Measurements from ENCODE around the gene NPIPB9.
"Not testable (repeated sequence)": the region's sequence is repeated elsewhere in the genome, so short reads cannot be mapped to it uniquely, and the experiment has no call there.

The NPIPB9 gene

DNA sequence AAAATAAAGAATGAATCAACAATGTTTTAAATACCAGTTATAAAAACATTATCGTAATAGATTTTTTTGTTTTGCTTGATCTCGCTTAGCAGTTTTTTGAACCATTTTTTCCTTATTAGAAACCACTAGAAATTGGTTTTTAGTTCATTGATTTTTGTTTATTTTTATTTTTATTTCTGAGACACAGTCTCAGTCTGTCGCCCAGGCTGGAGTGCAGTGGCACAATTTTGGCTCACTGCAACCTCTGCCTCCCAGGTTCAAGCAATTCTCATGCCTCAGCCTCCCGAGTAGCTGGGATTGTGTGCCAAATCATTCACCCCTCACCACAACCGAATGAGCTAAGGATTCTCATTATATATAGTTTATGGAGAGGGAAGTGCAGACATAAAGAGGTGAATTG is at the start of gene NPIPB9:
Gene NPIPB9, plus strand, starts transcription at position 301 of the 400 bp plus-strand sequence.
- not testable (repeated sequence) for DNase-seq

DNA sequence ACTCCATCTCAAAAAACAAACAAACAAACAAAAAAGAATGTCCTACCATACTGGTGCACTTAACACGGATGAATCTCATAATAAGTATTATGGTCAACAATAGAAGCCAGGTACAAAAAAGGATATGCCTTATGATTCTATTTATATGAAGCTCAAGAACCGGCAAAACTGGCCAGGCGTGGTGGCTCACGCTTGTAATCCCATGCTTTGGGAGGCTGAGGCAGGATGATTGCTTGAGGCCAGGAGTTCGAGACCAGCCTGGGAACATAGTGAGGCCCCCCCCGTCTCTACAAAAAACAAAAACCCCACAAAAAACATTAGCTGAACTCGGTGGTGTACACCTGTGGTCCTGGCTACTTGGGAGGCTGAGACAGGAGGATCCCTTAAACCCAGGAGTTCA is 47.3 kb upstream of the NPIPB9 start:
- DNase-seq, result not testable (repeated sequence)

DNA sequence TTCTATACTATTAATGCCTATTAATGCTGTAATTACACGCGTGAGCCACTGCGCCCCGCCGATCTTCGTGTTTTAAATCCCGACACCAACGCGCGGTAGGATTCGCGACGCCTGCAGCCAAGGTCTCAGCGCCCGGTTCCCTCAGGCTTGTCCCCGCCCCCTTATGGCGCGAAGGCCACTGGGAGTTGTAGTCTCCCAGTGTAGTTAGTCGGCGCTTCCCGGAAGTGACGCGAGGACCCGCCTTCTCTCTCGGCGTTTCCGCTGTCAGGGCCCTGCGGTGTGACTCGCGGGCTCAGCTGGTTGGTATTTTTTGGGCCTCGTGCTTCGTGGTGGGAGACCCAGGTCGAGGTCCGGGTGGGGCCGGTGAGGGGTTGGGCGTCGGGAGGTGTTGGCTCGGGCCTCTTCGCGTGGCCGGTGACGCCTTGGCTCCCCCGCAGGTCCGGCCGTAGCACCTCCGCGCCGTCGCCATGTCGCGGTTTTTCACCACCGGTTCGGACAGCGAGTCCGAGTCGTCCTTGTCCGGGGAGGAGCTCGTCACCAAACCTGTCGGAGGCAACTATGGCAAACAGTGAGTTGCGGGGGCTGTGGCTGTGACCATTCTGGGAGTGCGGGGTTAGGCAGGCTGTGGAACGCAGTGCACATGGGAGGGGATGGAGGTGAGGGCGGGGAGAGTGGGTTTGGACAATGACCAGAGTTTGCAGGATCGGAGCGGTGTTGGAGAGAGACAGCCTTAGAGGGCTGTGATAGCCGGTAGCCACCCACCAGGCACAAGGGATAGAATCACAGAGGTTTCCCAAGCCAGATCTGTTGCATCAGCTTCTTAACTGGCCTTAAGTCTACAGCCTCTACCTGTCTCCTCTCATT is 40.1 kb upstream of the NPIPB9 start, which contains the start of gene EIF3C:
Gene EIF3C, plus strand, starts transcription at position 245 of the 864 bp plus-strand sequence. Its CDS starts 223 bp downstream, at position 468.
- not testable (repeated sequence) for DNase-seq

DNA sequence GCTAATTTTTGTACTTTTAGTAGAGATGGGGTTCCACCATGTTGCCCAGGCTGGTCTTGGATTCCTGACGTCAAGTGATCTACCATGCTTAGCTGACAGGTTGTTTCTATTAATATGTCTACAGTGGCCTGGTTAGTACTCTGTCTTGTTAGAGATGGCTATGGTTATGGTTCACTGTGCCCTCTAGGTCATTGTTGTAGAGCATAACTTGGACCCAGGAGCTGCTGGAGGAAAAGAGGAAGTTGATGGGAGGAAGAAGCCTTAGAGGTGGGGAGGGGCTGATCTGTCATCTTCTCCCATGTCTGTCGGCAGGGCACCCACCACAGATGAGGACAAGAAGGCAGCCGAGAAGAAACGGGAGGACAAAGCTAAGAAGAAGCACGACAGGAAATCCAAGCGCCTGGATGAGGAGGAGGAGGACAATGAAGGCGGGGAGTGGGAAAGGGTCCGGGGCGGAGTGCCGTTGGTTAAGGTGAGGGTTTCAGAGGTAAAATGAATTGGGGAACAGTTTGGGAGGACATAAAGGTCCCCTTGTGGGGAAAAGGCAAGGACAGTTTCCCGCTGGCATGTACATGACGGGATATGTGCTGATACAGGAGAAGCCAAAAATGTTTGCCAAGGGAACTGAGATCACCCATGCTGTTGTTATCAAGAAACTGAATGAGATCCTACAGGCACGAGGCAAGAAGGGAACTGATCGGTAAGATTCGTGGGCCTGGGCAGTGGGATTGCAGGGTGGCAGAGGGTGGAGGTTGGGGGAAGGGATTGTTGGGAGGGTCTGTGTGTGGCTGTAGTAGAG is 28.5 kb upstream of the NPIPB9 start:
- DNase-seq, result not testable (repeated sequence)

DNA sequence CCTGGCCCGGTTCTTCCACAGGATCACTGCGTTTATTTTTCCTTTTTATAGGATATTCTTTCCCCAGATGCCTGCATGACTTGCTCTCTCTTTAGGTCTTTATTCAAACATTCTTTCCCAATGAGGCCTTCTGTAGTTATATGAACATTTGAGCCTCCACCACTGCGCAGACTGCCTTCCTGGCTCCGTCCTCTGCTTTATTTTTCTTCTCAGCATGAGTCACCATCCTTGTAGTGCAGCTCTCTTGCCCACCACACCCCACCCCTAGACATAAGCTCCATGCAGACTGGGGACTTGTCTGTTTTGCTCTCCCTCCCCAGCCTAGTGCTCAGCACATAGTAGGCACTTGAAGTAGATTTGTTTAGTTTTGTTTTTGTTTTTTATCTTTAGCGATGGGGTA is 20.3 kb upstream of the NPIPB9 start:
- DNase-seq, result not testable (repeated sequence)

DNA sequence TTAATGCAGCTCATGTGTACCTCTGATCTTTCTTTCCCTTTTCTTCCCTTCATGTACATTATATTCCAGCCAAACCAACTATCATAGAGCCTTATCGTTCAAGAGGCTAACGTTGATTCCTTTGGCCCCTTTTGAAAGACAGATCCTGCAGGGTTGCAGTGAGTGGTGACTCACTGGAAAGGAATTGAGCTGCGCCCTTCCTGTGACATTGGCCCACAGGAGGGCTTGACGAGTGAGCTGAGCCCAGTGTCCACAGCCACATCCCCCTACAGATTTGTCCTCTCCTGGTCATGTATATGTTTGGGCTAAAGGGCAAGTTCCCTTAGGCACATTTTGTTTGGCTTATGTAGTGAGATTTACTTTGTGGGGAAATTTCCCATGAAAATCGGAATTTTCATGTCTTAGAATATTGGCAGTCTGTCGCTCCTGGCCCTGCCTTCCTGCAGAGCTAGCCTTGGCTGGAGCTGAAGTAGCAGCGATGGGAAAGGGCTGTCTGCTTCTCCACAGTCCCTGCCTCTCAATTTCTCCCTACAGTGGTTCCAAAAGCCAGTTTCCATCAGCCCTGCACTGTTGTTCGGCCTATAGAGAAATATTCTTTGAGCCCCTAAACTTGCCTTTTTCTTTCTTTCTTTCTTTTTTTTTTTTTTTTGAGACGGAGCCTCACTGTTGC is 19.0 kb upstream of the NPIPB9 start:
- not testable (repeated sequence) for DNase-seq

DNA sequence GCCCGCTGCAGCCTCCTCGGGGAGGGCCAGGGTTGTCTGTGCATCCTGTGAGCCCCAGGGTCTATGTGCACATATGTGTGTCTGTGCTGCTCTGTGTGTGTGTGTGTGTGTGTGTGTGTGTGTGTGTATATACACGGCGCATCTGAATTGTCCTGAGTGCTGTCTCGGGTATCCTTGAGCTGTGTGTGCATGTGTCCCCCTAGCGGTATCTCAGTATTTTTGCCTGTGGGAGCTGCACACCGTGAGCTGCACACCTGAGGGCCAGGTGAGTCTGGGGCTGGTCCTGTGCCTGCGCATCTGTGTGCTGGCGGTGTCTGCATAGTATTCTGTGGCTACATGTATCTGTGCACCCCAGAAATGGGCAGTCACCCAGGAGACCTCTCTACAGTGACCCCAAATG is 11.8 kb upstream of the NPIPB9 start:
- DNase-seq, result not testable (repeated sequence)

DNA sequence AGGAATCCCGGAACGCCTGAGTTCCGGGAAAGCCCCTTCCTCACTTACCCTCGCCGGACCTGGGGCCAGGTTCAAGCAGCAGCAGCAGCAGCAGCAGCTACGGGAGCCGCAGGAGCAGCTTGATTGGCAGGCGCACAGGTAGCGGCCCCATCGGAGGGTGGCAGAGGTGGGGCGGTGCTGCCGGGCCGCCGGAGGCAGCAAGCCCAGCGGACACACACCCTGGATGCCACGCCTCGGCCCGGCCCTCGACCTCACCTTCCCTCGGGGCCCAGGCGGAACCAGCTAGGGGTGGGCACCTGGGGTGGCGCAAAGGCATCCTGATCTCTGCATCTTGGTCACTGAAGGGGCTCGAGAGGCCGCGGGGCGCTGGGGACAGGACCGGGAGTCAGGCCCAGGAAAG is 11.0 kb upstream of the NPIPB9 start:
- not testable (repeated sequence) for DNase-seq

DNA sequence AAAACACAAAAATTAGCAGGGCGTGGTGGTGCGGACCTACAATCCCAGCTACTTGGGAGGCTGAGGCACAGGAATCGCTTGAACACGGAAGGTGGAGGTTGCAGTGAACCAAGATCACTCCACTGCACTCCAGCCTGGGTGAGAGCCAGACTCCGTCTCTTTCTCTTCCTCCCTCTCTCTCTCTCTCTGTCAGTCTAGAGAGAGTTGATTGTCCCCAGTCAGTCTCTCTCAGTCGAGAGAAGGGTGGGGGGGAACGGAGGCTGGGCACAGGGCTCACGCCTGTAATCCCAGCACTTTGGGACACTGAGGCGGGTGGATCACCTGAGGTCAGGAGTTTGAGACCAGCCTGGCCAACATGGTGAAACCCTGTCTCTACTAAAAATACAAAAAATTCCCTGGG is 10.3 kb upstream of the NPIPB9 start:
- not testable (repeated sequence) for DNase-seq

DNA sequence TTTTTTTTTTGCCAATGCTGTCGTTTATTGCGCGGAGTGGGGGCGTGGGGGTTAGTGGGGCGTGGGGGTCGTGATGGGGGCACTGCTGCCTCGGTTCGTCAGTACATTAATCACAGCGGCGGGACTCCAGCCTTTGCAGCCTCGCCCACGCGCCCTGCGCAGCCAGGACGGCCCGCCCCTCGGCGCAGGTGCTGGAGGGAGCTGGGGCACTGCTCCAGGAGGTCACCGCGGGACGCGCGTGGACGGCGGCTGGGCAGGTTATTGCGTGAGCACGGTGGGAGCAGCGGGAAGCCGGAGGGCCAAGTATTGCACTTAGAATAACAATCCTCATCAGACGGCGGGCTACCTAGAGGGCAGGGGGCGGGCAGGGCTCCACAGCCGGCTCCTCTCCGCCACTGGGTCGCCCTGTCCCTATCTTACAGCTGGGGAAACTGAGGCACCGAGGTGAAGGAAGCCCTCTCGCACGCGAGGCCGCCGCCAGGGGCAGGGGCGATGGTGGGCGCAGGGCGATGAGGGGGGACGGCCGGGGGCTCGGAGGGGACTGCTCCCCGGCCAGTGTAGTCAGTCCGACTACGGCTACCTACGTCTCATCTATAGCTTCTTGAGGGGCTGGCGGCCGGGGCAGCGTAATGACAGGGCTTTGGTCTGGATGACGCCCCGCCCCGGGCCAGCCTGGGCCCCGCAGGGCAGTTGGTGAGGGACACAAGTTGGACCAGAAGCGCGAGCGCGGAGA is 4.8 kb upstream of the NPIPB9 start:
- DNase-seq, result not testable (repeated sequence)

DNA sequence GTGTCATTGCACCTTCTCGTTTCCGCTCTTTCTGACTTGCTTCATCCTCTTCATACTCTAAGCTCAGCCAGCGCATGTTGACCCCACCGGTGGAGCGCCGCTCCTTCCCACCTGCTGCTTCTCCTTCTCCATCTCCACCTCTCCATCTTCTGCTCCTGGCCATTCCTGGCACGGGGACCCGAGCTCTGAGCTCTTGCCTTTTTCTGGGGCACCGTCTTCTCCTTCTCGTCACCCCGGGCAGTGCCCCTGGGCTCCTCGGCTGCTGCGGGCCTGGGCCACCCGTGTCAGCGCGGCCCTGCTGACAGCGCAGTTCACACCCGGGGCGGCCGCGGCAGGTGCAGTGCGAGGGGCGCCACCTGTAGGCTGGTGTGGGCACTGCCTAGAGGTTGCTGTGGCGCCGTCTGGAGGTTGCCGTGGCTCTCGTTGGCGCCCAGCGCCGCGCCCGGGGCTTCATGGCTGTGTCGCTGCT is 1.6 kb upstream of the NPIPB9 start:
- not testable (repeated sequence) for DNase-seq

DNA sequence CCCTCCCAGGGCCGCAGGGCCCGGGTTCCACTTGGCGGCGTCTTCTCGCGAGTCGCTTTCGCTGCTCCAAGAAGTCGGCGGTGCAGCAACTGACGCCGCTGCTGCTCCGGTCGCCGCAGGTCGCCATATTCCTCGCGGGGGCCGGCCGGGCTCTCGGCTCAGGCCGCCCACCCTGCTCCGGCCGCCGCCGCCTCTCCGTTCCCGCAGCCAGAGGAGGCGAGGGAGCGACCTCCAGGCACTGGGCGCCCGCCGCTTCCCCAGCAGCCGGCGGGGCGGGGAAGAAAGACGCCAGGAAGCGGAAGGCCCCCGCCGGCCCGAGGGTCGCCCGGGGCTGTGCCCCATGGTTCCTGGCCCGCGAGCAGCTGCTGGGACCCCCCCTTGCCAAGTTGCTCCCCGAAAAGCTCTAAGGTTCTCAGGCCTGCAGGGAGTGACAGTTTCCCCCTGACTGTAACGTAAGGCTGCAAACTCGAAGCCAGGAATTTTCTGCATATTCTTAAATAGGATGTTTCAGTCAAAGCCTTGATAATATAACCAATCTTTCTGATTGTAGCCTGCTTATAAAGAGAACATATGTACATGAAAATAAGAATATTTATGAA is 1.0 kb upstream of the NPIPB9 start:
- DNase-seq, result not testable (repeated sequence)

DNA sequence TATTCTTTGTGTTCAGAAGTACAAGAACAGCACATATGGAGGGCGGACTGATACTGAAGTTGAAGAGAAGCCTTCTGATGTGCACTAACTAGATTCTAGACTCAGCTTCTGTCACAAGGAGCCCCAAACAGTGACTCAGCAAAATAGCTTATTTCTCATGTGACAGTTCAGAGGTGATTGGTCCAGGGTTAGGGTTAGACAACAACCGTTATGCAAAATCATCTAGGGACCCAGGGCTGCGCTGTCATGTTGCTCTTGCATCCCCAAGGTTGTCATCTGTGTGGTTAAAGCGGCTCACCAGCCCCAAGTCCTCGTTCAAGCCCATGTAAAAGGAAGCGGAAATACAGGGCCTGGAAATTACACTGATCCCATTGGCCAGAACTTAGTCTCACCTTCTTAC is 30.1 kb downstream of the NPIPB9 start:
- DNase-seq, result not testable (repeated sequence)

DNA sequence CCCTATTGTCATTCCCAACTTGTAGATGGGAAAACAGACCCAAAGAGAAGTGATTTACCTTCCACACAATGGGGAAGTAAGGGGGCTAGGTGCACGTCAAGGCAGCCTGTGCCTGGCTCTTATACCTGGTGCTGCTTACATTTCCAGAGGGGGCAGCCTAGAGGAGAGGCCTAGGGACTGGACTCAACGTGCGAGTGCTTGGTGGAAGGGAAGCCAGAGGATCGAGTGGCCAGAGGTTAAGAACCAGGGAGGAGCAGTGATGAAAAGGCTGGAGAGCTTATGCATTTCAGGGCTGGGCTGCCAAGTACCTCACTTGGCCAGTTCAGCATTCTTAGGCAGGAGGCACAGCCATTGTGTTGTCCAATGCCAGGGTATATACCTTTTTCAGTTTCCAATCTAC is 30.8 kb downstream of the NPIPB9 start:
- DNase-seq, result not testable (repeated sequence)

DNA sequence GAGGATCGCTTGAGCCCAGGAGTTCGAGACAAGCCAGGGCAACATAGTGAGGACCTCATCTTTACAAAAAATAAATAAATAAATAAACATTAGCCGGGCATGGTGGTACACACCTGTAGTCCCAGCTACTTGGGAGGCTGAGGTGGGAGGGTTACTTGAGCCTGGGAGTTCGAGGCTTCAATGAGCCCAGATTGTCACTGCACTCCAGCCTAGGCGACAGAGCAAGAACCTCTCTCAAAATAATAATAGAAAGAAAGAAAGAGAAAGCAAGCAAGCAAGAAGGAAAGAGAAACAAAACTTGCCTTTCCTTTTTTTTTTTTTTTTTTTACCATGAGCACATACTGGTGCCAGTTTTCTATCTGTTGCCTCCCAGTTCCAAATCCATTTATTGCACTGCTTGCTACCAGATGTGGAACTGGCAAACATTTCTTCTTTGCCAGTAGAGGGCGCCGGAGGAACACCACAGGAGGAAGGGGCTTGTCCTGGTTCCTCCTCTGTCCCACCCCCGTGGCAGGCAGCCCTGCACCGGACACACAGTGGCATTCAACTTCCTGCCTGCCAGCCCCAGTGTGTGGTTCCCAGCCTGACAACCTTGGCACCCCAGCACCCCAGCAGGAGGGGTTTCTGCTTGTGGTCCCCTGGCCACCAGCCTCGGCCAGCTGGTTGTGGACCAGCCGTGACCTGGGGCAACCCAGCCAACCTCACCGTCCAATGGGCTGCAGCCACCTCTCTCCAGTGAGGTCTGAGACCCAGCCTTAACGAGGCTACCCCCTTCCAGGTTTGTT is 50.8 kb downstream of the NPIPB9 start:
- DNase-seq, result not testable (repeated sequence)

DNA sequence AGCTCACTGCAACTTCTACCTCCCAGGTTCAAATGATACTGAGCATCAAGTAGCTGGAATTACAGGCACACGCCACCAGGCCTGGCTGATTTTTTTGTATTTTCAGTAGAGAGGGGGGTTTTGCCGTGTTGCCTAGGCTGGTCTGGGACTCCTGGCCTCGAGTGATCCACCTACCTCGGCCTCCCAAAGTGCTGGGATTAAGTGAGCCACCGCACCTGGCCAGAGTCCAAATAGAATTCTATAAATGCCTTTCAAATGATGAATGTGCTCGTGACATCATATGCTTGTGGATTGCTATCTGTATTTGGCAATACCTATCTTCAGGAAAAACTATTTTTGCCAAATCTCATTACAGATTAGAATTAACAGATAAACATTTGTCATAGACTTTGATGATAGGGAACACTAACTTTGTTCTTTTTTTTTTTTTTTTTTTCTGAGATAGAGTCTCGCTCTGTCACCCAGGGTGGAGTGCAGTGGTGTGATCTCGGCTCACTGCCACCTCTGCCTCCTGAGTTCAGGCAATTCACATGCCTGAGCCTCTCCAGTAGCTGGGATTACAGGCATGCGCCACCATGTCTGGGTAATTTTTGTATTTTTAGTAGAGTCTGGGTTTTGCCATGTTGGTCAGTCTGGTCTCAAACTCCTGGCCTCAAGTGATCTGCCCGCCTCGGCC is 56.0 kb downstream of the NPIPB9 start:
- DNase-seq, result not testable (repeated sequence)

DNA sequence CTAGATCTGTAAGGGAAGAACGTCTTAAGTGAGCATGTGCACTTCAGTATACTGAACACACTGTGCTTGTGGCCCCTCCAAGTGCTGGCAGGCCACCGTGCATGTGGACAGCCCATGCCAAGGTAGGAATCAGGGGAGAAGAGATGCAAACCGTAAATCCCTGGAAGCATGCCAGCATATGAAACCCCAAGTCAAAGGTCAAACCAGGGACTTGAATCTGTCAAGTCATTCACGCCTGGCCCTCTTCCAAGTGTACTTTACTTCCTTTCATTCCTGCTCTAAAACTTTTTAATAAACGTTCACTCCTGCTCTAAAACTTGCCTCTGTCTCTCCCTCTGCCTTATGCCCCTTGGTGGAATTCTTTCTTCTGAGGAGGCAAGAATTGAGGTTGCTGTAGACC is 68.4 kb downstream of the NPIPB9 start:
- DNase-seq, result no peak

DNA sequence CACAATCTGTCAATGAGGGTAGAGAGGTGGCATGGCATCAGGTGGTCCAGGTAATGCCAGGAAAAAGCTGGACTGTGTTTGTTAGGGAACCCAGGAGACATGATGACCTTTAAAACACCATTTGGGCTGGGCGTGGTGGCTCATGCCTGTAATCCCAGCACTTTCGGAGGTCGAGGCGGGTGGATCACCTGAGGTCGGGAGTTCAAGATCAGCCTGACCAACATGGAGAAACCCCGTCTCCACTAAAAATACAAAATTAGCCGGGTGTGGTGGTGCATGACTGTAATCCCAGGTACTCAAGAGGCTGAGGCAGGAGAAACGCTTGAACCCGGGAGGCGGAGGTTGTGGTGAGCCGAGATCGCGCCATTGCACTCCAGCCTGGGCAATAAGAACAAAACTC is 69.0 kb downstream of the NPIPB9 start:
- not testable (repeated sequence) for DNase-seq

DNA sequence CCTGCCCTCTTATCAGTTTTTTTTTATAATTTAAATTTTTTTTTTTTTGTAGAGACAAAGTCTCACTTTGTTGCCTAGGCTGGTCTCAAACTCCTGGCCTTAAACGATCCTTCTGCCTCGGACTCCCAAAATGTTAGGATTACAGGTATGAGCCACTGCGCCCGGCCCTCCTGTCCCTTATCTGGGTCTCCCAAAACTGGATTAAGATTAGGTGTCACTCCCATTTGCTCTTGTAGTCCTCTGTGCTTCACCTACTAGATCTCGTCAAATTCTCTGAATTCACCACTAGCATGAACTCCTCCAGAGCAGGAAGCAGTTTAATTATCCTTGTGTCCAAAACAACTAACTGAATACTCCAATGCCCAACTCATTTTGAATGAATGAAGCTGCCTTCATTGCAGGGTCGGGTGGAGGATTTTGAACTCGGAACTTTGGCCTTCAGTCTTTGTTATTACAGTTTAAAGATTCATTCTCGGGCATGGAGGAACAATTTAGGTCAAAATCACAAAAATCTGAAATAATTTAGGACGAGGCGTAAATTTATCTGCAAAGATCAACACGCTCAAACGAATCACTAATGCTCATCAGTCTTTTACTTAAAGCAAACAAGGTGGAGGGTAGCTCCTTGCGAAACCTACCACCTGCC is 70.4 kb downstream of the NPIPB9 start:
- no peak for DNase-seq
